NK-92 (cell line): Measurements from ENCODE around the gene CD40.

Experiments
- DNase-seq: peaks from one replicate; lab custom pipeline; 2025; ENCODE audit not compliant: unreplicated experiment; lab: John Stamatoyannopoulos, UW

Gene CD40

DNA sequence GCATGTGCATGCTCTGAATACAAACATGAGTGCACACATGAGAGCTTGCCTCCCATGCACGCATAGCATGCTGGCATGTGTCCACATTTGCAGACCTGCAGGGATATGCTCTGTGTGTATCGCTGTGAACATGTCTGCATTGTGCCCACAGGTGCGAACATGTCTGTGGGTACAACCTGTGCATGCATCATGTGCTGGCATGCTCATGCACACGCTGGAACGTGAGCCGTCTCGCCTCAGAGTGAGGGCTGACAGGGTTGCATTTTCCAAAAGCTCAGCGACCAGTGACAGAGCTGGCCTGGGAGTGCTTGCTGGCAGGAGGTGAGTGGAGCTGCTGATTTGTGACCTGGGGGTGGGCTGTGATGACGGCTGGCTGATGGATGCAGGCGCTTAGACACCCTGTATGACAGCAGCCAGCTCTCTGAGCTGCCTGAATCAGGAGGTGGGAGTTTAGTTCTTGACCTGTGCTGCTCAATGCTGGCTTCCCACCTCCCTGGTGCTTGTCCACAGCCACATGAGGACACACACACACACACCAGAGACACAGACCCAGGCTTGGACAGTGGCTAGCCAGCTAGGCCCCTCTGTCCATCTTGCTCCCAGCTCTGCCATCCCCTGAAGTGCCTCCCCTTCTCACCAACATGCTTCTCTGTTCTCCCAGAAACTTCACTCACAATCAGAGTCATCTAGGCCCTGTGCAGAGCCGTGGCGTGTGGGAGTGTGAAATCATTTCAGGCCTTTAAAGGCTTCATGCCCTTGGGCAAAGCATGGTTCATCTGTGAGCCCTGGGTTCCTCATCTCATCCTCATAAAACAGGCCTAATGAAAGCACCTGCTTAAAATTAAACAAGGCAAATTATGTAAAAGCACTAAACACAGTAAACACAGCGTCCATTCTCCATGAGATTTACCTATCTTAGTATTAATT, 51.4 kb downstream of the CD40 start:
- DNase-seq = no peak

DNA sequence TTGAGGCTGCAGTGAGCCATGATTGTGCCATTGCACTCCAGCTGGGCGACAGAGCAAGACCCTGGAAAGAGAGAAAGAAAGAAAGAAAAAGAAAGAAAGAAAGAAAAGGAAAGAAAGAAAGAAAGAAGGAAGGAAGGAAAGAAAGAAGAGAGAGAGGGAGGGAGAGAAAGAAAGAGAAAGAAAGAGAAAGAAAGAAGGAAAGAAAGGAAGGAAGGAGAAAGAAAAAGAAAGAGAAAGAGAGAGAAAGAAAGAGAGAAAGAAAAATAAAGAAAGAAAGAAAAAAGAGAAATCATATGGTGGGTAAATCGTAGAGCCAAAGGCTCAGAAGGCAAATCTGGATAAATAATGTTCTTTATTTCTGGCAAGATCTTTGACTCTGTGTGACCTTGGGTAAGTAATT, 53.4 kb downstream of the CD40 start:
- no peak for DNase-seq

DNA sequence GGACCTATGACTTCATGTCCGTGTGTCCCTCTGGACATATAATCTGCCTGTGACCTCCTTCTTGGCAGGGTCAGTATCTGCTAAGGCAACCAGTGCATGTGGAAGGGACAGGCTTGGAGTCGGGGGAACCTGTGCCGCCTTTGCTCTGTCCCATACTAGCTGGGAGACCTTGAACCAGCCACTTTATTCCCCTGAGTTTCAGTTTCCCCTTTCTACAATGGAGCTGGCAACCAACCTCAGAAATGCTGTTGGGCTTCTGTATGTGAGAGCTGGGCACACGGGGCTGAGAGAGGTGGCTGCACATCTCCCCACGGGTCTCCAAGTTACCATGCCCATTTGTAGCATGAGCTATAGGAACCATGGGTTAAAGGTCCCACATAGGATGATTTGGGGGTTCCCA, 53.8 kb downstream of the CD40 start:
- no peak for DNase-seq

DNA sequence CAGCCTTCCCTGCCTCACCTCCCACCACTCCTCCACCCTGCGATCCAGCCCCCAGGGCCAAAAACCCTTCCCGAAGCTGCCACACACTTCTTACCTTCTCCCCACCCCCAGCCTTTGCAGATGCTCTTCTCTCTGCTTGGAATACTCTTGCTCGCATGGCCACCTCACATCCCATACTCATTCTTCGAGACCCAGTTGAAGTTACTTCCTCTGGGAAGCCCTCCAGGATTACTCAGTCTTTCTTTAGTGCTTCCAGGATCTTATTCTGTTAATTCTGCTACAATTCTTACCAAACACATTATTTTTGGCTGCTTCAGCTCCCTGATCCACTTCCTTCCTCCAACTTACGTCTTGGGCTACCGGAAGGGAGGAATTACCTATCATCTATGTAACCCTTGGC, 54.3 kb downstream of the CD40 start:
- DNase-seq = no peak

DNA sequence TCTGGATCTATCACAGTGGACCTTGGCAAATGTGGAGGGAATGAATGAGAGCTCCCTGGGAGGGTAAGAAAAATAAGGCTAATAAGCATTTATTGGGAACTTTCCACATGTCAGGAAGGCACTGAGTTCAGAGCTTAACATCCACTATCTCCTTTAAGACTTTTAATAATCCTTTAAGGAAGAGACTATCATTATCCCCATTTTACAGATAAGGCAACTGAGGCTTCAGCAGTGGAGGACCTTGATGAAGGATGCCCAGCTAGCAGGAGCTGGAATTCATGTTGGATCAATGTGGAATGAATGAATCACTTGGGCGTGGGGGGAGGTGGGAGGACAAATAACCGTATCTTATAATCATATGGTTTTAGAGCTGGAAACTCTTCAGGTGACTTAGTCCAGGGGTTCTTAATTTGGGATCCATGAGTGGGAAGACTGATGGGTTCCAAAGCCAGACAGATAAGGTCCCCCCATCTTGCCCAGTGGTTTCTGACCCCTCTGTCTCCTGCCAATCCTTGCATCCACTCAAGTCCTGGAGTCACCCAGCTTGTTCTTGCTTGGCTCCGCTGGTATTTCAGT, 54.9 kb downstream of the CD40 start:
- DNase-seq = no peak

DNA sequence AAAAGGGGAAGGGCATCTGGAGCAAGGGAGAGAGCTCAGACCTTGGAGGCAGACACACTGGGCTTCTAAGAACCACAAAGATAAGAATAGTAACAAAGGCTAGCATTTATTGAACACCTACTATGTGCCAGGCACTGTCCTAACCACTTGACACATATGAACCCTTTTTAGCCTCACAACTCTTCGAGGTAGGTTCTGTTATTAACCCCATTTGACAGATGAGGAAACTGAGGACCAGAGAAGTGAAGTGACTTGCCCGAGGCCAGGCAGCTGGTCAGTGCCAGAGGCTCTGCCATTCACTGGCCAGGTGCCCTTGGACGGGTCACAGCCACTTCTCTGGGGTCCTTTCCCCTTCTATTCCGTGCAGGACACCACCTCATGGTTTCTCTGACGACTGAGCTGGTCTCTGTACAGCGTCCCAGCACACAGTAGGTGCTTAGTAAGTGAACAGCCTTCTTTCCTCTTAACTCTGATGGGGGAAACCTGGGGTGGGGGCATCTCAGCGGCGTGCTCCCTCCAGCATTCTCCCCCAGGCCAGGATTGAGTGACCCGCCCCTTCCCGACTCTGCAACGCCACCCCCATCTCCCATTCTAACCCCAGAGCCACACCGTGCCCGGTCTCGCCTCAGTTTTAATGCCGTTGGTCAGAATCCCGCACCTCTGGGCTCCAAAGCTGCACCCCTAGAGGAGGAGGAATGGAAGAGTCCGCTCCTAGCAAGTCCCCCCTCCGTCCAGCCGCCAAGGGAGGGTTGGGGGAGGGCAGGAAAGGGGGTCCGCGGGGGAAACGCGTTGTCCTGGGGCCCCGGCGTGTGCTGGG, 55.7 kb downstream of the CD40 start:
- DNase-seq = no peak

DNA sequence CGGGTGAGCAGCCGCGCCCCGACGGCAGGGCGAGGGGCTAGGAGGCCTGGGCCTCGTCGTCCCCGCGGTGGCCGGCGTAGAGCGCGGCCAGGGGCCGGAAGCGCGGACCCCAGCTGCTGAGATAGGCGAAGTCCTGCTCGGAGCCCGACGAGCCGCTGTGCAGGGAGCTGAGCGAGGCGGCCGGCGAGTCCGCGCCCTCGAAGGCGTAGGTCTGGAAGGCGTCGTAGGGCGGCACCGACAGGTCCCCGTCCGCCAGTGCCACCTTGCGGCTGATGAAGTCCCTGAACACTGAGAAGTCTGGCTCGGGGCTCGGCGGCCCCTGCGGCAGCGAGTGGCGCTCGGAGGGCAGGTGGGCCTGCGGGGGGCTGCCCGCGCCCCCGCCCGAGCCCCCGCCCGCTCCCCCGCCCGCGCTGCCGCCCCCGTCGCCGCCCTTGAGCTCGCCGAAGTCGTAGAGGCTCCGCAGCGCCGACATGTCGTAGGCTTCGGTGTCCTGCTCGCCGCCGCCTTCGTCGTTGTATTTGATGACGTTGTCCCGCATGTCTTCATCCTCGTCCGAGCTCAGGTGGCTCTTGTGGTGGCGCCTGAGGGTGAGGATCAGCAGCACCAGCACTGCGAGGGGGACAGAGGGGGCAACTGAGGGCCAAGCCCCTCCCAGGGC, 56.5 kb downstream of the CD40 start:
- no peak for DNase-seq

DNA sequence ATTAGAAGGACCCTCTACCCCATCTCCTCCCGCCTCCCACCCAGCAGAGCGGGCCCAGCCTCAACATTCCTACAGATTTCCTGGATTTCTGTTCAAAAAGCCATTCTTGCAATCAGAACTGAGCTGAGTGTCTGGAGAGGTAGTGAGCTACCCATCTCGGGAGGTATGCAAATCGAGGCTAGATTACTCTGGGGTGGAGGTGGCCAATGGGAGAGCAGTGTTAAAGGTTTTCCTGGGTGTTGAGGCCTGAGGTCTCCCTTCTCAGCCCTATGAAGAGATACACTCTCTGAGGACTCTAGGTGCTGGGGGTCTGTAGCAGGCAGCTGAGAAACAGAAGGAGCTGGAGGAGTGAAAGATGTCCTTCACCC, 57.0 kb downstream of the CD40 start:
- no peak for DNase-seq

DNA sequence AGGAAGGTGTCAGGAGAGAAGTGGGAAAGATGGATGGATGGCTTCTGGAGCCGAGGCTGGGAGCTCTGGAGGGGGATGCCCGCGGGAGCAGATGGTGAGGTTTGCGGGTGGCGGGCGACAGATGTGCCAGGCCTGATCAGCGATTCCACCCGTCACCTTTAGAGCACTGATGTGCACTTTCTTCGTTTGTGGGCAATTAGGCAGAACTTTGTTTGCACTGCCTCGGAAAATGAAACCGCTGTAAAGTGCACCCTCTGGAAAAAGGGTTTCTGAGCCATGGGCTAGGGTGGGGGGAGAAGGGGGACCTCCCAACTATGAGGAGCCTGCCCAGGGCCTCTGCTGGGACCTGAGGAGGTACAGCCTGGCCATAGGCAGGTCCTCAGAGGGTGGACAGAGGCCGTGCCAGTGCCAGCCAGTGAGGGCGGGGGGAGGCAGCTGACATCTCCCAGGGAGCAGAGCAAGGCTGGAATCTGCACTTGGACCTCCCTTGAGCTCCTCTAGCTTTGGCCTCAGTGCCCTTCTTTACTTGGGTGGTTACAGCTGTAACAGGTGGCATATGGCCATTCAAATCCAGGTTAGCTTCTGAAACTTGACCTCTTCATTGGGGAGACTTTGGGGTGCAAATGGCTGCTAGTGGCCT, 58.7 kb downstream of the CD40 start:
- no peak for DNase-seq

DNA sequence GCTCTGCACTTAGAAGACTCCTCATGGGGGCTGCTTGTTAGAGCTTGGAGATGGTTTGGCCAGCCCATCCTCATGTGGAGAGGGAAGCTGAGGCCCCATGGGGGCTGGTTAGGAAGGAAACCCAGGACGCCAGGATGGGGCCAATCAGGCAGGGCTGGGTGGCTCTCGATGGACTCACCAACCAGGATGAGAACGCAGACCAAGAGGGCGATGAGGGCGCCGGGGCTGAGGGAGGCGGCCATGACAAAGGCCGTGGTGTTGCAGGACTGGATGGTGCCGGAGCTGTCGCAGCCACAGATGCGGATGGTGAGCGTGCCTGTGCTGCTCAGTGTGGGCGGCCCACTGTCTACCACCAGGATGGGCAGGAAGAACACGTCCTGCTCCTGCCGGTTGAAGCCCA, 59.7 kb downstream of the CD40 start:
- no peak for DNase-seq

DNA sequence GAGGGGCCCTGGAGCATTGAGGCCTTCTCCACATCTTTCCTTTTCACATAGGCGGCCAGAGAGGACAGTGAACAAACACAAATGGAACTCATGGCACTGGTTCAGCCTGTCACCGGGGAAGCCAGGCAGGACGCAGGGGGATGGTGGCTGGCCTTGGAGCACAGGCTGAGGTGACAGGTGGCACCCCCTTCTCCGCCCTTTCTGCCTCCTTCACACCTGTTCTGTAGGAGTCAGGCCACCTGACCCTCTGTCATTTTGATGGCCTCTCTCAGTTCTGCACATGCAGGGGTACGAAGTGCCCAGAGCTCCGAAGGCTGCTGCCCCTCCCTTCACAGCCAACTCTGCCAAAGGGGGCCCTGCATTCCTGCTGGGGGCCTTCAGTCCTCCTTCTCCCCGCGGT, 60.8 kb downstream of the CD40 start:
- DNase-seq = no peak
